ENCODE measurements around the gene AP2A1. TPM values are rescaled to one million over a fixed set of nuclear protein-coding genes. Genes with fewer than 3 reads are reported as not detected.

The AP2A1 gene
- total RNA-seq, 4 donors from 2014 or later = 48.4 to 77.6 (median 66.9) TPM

DNA sequence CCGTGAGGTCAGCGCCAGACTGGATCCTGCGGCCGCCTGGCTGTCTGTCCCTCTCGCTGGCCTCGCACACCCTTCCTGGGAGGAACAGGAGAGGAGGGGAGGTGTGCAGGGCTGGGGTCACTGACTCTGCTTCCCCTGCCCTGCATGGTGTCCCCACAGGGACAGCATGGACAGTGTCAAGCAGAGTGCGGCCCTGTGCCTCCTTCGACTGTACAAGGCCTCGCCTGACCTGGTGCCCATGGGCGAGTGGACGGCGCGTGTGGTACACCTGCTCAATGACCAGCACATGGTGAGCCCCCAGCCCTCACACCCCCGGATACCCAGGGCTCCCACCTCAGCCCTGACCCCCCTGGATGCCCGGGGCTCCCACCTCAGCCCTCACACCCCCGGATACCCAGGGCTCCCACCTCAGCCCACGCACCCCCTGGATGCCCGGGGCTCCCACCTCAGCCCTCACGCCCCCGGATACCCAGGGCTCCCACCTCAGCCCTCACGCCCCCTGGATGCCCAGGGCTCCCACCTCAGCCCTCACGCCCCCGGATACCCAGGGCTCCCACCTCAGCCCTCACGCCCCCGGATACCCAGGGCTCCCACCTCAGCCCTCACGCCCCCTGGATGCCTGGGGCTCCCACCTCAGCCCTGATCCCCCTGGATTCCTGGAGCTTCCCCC lies 25.1 kb downstream of the AP2A1 start:
- intact Hi-C loops (cut with DNase I) = no loop called here
- WGBS, 2 donors = 95 to 97% methylated on average over 6 to 17 of the region's 26 CpGs
- no peak for TF ChIP-seq POLR2A (IDR thresholded peaks at IDR 0.05)
- TF ChIP-seq CTCF (IDR thresholded peaks at IDR 0.05) = no peak
- Histone ChIP-seq H3K27ac (no peak overlapping the region), H3K36me3 (peaks cover 48 to 51% of the 10 kb centered on the region in 2 donors), H3K27me3 (no peaks in the 10 kb centered on the region), H3K4me1 (no peaks in the 10 kb centered on the region), H3K9me3 (no peaks in the 10 kb centered on the region), H3K4me3 (replicated peaks in 1 of 3) (no peak overlapping the region)
- DNase-seq = no peak

- Histone ChIP-seq H3K4me3 (replicated peaks in 1 of 3) (no peak overlapping the region), H3K27me3 (no peaks in the 10 kb centered on the region), H3K9me3 (no peaks in the 10 kb centered on the region), H3K36me3 (peaks cover 52% of the 10 kb centered on the region in 2 donors), H3K4me1 (no peaks in the 10 kb centered on the region), H3K27ac (no peak overlapping the region)
- WGBS, 2 donors = 96% methylated on average over 22 of the region's 22 CpGs
- no peak for DNase-seq
- no peak for TF ChIP-seq CTCF (IDR thresholded peaks at IDR 0.05)
- TF ChIP-seq POLR2A (IDR thresholded peaks at IDR 0.05) = no peak
- intact Hi-C loops (cut with DNase I) = no loop called here
Observed at GRCh38 chr19:49792829-49793560, 26.2 kb downstream of the AP2A1 start.

GRCh38 chr19:49793561-49793840 lies 26.7 kb downstream of the AP2A1 start:
- Histone ChIP-seq H3K9me3 (no peaks in the 10 kb centered on the region), H3K27ac (no peak overlapping the region), H3K36me3 (peaks cover 55 to 56% of the 10 kb centered on the region in 2 donors), H3K4me1 (no peaks in the 10 kb centered on the region), H3K27me3 (no peaks in the 10 kb centered on the region), H3K4me3 (replicated peaks in 1 of 3) (no peak overlapping the region)
- no peak for TF ChIP-seq POLR2A (IDR thresholded peaks at IDR 0.05)
- TF ChIP-seq CTCF (IDR thresholded peaks at IDR 0.05) = no peak
- intact Hi-C loops (cut with DNase I) = no loop called here
- no peak for DNase-seq
- WGBS, 2 donors = 87 to 92% methylated on average over 6 of the region's 6 CpGs

- no peak for DNase-seq
- intact Hi-C loops (cut with DNase I) = no loop called here
- H3K36me3 ChIP-seq = peaks cover 73 to 74% of the 10 kb centered on the region in 2 donors
- H3K27me3 ChIP-seq = no peaks in the 10 kb centered on the region
- no peak overlapping the region for H3K4me3 ChIP-seq (replicated peaks in 1 of 3)
- no peak for TF ChIP-seq CTCF (IDR thresholded peaks at IDR 0.05)
- TF ChIP-seq POLR2A (IDR thresholded peaks at IDR 0.05) = no peak
- H3K9me3 ChIP-seq = no peaks in the 10 kb centered on the region
- H3K27ac ChIP-seq = no peak overlapping the region
- H3K4me1 ChIP-seq = no peaks in the 10 kb centered on the region
- 97 to 98% methylated on average over 8 to 18 of the region's 20 CpGs for WGBS, 2 donors
Observed at GRCh38 chr19:49795615-49796014, 28.8 kb downstream of the AP2A1 start.

- H3K9me3 ChIP-seq = no peaks in the 10 kb centered on the region
- H3K27ac ChIP-seq = no peak overlapping the region
- intact Hi-C loops (cut with DNase I) = no loop called here
- H3K4me3 ChIP-seq (replicated peaks in 1 of 3) = no peak overlapping the region
- H3K36me3 ChIP-seq = peaks cover 57 to 74% of the 10 kb centered on the region in 2 donors
- H3K27me3 ChIP-seq = no peaks in the 10 kb centered on the region
- TF ChIP-seq POLR2A (IDR thresholded peaks at IDR 0.05) (no peak), CTCF (IDR thresholded peaks at IDR 0.05) (no peak)
- WGBS, 2 donors = 98% methylated on average over 6 of the region's 11 CpGs; no CpG with 5 or more reads in 1 of the 2 donors
- H3K4me1 ChIP-seq = peaks cover 0 to 13% of the 10 kb centered on the region in 2 donors
- no peak for DNase-seq
Observed at GRCh38 chr19:49798574-49798973, 31.8 kb downstream of the AP2A1 start.

Data from thyroid gland (tissue), 4 donors.